Activated CD8-positive, alpha-beta T cell treated with anti-CD3 and anti-CD28 coated beads for 36 hours (primary cell): ENCODE measurements around the gene COL6A3. TPM values are rescaled to one million over a fixed set of nuclear protein-coding genes. Genes with fewer than 3 reads are reported as not detected.

ENCODE experiments used
- ATAC-seq: fragments of 200-7000 bp; cut with Tn5 transposase; one replicate; pipeline ENCODE4 v1.10.0; 2021; ENCODE audit warnings: mild to moderate bottlenecking, moderate library complexity
- CTCF ChIA-PET: fragments of 350-600 bp; sonication (Branson Sonifier 250); formaldehyde crosslinking; loops from one replicate; lab custom pipeline; 2021; ENCODE audit warnings: antibody characterized with exemption; lab: Charles Lee
- POLR2A ChIA-PET: fragments of 350-600 bp; sonication (Branson Sonifier 250); formaldehyde crosslinking; loops from one replicate; lab custom pipeline; 2021; ENCODE audit warnings: antibody characterized with exemption; lab: Charles Lee
- DNase-seq: peaks from one replicate; pipeline ENCODE4 v3.0.0-alpha.2; 2020
- H3K27ac Mint-ChIP-seq: one replicate; pipeline ENCODE4 v1.8.0; 2021; ENCODE audit warnings: mild to moderate bottlenecking, mixed read lengths
- H3K27me3 Mint-ChIP-seq: one replicate; pipeline ENCODE4 v1.8.0; 2021; ENCODE audit warnings: mixed read lengths
- H3K36me3 Mint-ChIP-seq: one replicate; pipeline ENCODE4 v1.8.0; 2021; ENCODE audit warnings: low read depth, mixed read lengths
- H3K4me1 Mint-ChIP-seq: one replicate; pipeline ENCODE4 v1.8.0; 2021; ENCODE audit warnings: low read depth, mixed read lengths
- H3K4me3 Mint-ChIP-seq: one replicate; pipeline ENCODE4 v1.8.0; 2021; ENCODE audit warnings: mild to moderate bottlenecking, moderate library complexity, mixed read lengths
- H3K9me3 Mint-ChIP-seq: one replicate; pipeline ENCODE4 v1.8.0; 2021; ENCODE audit warnings: mixed read lengths
- CTCF ChIP-seq: fragments of 200-600 bp; IDR thresholded peaks from one replicate; pipeline ENCODE4 v1.8.0; 2022; ENCODE audit warnings: antibody characterized with exemption, mild to moderate bottlenecking
- intact Hi-C: fragments of 100-400 bp; cut with micrococcal nuclease; formaldehyde crosslinking; loops from one replicate; pipeline ENCODE4 v1.10.0; 2022
- total RNA-seq, 2 experiments: library from RNA; stranded (reverse); gene quantifications; one replicate each; pipeline ENCODE4 v1.2.3, GENCODE V29; 2021

COL6A3 gene, protein sequence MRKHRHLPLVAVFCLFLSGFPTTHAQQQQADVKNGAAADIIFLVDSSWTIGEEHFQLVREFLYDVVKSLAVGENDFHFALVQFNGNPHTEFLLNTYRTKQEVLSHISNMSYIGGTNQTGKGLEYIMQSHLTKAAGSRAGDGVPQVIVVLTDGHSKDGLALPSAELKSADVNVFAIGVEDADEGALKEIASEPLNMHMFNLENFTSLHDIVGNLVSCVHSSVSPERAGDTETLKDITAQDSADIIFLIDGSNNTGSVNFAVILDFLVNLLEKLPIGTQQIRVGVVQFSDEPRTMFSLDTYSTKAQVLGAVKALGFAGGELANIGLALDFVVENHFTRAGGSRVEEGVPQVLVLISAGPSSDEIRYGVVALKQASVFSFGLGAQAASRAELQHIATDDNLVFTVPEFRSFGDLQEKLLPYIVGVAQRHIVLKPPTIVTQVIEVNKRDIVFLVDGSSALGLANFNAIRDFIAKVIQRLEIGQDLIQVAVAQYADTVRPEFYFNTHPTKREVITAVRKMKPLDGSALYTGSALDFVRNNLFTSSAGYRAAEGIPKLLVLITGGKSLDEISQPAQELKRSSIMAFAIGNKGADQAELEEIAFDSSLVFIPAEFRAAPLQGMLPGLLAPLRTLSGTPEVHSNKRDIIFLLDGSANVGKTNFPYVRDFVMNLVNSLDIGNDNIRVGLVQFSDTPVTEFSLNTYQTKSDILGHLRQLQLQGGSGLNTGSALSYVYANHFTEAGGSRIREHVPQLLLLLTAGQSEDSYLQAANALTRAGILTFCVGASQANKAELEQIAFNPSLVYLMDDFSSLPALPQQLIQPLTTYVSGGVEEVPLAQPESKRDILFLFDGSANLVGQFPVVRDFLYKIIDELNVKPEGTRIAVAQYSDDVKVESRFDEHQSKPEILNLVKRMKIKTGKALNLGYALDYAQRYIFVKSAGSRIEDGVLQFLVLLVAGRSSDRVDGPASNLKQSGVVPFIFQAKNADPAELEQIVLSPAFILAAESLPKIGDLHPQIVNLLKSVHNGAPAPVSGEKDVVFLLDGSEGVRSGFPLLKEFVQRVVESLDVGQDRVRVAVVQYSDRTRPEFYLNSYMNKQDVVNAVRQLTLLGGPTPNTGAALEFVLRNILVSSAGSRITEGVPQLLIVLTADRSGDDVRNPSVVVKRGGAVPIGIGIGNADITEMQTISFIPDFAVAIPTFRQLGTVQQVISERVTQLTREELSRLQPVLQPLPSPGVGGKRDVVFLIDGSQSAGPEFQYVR (N-terminal part only)
- 1 to 10 TPM; 4.0 to 4.1 TPM for total RNA-seq

DNA sequence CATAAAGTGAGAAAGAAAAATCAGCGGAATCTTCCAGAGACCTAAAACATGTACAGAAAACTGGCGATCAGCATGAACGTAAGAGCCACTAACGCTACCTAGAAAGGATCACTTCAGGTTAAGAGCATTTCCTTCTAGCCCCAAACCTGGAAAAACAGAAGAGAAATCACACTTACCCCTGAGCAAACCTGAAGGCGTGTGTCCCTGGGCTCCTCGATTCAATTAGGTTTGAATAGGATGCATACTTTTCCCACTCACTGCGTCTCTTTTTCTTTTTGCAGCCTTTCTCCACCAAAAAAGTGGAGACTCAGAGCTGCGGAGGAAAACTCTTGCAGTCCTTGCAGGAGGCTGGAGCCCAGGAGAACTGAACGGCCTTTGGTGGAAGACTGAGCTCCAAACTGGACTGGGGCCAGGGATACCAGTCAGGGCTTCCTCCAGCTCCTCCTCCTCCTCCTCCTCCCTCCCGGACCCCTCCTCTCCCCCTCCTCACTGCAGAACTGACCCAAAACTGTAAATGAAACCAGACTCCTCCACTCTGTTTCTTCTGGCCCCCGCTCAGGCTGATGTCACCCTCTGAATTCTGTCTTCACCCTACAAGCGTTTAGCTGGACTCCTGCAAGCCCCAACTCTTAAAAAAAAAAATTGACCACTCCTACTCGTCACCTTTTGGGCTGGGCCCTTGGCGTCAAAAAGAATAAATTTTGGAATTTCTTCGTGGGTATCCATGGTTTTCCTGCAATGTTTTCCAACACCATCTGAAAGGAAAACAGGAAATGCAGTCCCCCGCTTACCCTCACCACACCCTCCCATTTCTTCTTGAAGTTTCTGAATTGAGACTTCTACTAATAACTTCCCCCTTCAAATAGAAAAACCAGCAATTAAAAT, at the start of gene COL6A3:
TSS of gene COL6A3 (minus strand) at position 388 of the 885 bp plus-strand sequence. CDS start 17,347 bp downstream, outside the sequence.
- H3K4me3 Mint-ChIP-seq, result no peak within 1 kb of the TSS
- H3K27me3 Mint-ChIP-seq, result no peaks in the 10 kb centered on the region
- no peaks in the 10 kb centered on the region for H3K36me3 Mint-ChIP-seq
- no peaks in the 10 kb centered on the region for H3K9me3 Mint-ChIP-seq
- no peak for TF ChIP-seq CTCF
- CTCF ChIA-PET, result interaction anchor here (0.8 to 1.8 kb wide), 4 partner anchors 7 to 61 kb away, joined by 3 to 9 read pairs (median 5); no protein-coding TSS in a partner anchor
- no peaks in the 10 kb centered on the region for H3K4me1 Mint-ChIP-seq
- POLR2A ChIA-PET, result no interaction called here
- DNase-seq (no peak), ATAC-seq (no peak)
- H3K27ac Mint-ChIP-seq, result no peak within 1 kb of the TSS
- intact Hi-C loops, result no loop called here

- ChIA-PET POLR2A (no interaction called here), CTCF (interaction anchor here (1.4 to 2.5 kb wide), 2 partner anchors 11 to 38 kb away, joined by 4 to 12 read pairs; no protein-coding TSS in a partner anchor)
- Mint-ChIP-seq H3K27ac (no peak overlapping the region), H3K36me3 (no peaks in the 10 kb centered on the region), H3K27me3 (no peaks in the 10 kb centered on the region), H3K4me1 (peaks cover 17% of the 10 kb centered on the region), H3K4me3 (no peak overlapping the region), H3K9me3 (no peaks in the 10 kb centered on the region)
- intact Hi-C loops, result no loop called here
- no peak for ATAC-seq
- no peak for TF ChIP-seq CTCF
- DNase-seq, result no peak
Observed at GRCh38 chr2:237459741-237460174, 45.8 kb upstream of the COL6A3 start.

DNA sequence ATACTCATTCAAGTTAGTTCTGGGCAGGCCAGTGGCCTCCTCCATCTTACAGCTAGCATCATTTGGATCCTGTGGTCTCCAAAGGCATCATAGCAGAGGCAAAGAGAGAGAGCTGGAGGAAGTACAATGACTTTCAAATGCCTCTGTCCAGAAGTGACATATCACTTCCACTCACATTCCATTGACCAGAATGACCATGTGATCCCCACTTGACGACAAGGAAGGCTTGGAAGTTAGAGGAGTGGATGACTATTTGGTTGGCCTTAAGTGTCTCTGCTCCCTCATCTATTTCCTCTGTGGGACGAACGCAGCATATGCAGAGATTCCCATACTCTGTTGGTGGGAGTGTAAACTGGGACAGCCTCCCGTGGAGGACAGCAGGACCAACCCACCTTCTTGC, 45.3 kb upstream of the COL6A3 start:
- no peak for TF ChIP-seq CTCF
- CTCF ChIA-PET, result interaction anchor here (1.2 to 2.5 kb wide), 4 partner anchors 14 to 38 kb away, joined by 3 to 12 read pairs (median 6); no protein-coding TSS in a partner anchor
- Mint-ChIP-seq H3K4me3 (no peak overlapping the region), H3K27ac (no peak overlapping the region), H3K9me3 (peaks cover 2% of the 10 kb centered on the region), H3K36me3 (no peaks in the 10 kb centered on the region), H3K27me3 (no peaks in the 10 kb centered on the region), H3K4me1 (peaks cover 17% of the 10 kb centered on the region)
- POLR2A ChIA-PET, result no interaction called here
- intact Hi-C loops, result no loop called here
- ATAC-seq (no peak), DNase-seq (no peak)

DNA sequence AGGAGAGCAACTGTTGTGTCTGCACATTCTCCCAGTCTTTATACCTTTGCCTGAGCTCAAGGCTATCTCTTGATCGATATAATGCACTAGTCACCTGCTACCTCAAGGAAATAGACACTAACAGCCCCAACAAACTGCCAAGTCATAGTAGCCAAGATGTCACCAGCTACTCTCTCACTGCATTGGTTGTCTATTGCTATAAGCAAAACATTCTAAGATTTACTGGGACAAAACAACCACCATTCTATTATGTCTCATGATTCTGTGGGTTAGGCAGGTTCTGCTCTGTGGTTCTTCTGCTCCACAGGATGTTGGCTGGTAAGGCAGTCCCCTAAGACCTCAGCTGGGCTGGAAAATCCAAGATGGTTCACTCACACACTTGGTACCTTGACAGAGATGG, 44.6 kb upstream of the COL6A3 start:
- no peak for TF ChIP-seq CTCF
- CTCF ChIA-PET, result interaction anchor here (0.6 to 2.5 kb wide), 6 partner anchors 11 to 299 kb away, joined by 3 to 12 read pairs (median 3); no protein-coding TSS in a partner anchor
- Mint-ChIP-seq H3K27me3 (no peaks in the 10 kb centered on the region), H3K27ac (peak overlapping the region; percentile 48), H3K36me3 (no peaks in the 10 kb centered on the region), H3K9me3 (peaks cover 2% of the 10 kb centered on the region), H3K4me3 (no peak overlapping the region), H3K4me1 (peaks cover 17% of the 10 kb centered on the region)
- POLR2A ChIA-PET, result interaction anchor here (1.3 kb wide), 1 partner anchor 29 kb away, joined by 3 read pairs; no protein-coding TSS in a partner anchor
- intact Hi-C loops, result no loop called here
- ATAC-seq, result peak; percentile 42
- no peak for DNase-seq
